Right ventricle myocardium inferior (tissue), 1 donor: ENCODE results near the gene PHF19. TPM values are rescaled to one million over a fixed set of nuclear protein-coding genes. Genes with fewer than 3 reads are reported as not detected.

Experiments
- ATAC-seq: fragments of 200-7000 bp; cut with Tn5 transposase; one replicate; pipeline ENCODE4 v1.9.1; 2020; ENCODE audit warnings: mild to moderate bottlenecking, moderate library complexity
- DNase-seq: peaks from one replicate; pipeline ENCODE4 v3.0.0; 2021; ENCODE audit errors: missing footprints
- intact Hi-C: fragments of 100-400 bp; cut with DNase I; formaldehyde crosslinking; loops from one replicate; pipeline ENCODE4 v1.11.0; 2022
- total RNA-seq: library from RNA; stranded (reverse); fragmentation: NEBNext Ultra II Directional; extraction: Animal tissue kit (Norgen Biotek cat#: 25700); gene quantifications from one replicate; pipeline ENCODE4 v1.2.1, GENCODE V29; 2021
- donor health status: DM: no; HTN: yes; CAD: no; lungs with severe emphysema.

The PHF19 gene
- total RNA-seq, 1 donor from 2014 or later = 13.2 TPM

DNA sequence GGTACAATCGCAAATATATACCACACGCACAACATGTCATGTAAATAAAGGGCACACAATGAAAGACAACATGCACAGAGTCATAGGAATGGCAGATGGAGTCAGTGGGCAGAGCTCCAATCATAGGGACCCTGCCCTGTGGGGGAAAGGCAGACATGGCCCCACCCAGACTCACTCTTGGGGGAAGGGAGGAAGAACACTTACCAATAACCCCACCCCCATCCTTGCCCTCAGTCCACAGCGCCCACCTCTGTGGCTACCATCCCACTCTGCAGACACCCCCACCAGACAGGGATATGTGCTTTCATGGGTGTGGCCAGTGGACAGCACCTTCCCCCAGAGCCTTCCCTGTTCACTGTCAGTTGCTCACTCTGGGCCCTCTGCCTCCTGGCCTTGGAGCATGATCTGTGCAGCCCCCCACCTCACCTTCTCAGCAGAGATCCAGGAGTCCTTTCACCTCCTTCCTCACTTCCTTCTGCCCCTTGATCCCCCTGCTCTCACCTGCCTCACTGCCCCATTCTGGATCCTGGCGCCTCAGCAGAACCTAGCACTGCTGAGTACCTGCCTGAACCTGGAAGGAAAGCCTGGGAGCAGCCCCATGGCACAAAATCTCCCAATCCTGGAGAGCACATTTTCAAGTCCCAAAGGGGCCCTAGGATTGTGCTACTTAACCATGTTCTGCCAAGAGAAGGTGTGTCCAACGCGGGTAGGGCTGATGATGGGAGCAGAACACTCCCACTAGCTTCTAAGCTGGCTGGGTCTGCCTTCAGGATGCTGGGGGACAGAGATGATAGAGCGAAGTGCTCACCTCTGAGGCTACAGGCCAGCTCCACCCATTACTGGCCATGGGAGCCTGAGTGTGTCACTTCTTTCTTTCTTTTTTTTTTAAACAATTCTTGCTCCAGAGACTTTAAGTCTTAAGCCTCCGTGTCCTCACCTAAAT lies 1.5 kb upstream of the PHF19 start:
- intact Hi-C loops = no loop called here
- ATAC-seq (no peak), DNase-seq (no peak)

DNA sequence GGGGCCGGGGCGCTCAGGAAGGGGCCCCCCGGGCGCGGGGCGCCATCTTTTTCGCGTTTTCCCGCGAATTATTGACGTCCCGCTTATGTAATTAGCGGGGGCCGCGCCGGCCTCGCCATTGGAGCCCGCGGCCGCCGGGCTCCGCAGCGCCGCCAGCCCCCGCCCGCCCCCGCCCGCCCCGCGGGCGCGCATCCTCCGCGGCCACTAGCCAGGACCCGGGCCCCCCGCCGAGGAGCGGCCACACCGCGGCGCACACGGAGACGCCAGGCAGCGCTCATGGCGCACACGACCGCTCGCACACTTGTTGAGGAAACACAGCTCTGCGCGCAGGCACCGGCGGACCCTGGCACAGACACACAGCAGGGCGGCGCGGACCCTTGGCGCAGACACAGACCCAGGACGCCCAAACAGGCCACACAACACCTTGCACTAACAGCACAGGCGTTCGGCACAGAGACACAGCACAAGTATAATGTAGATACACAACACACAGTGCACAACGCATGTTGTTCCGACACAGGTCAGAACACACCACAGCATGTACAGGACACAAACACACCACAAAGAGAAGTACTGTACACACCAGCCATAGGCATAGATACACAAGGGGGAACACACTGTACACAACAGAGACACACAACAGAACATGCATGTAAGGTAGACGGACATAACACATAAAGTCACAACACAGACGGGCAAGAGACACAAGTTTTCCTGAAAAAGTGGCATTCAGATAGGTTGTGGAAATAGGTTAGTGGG lies 467 bp upstream of the PHF19 start:
- intact Hi-C loops = no loop called here
- peak; percentile 87 for DNase-seq
- peak; percentile 49 for ATAC-seq

DNA sequence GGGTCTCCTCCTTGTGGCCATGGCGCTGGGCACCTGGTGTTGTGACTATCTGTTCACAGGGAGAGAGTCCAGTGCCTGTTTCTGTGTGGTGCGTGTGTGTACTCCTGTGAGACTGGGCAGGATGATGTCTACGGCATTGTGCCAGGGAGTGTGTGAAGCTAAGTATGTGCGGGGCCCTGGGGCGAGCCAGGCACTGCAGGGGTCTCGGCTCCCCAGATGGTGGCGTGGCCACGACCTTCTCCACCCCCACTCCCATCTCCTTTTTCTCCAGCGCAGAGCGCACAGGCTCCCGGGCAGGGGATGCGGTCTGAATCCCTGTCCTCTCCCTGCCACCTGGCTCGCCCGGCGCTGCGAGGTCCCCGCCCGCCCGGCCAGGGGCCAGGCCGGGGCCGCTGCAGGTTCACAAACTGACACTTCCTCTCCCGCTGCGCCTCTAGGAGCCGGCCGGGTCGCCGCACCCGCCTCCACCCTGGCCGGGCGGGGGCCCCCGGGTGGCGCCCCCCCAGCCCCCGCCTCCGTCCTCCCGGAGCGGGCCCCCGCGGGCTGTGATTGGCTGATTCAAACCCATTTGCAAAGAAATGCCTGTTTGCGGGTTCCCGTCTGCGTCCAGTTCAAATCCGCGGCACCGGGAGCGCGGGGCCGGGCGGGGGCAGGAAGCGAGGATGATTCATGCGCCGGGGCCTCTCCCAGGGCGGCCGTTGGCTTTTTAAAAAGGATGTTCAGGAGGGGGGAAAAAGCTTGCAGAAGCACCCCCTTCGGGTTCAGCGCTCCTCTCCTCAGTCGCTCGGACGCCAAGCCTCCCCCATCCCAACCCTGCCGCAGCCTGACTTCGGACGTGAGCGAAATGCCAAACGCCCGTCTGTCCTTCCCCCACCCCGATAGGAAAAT lies 790 bp downstream of the PHF19 start:
- intact Hi-C loops = no loop called here
- DNase-seq = peak; percentile 93
- ATAC-seq = peak; percentile 82

DNA sequence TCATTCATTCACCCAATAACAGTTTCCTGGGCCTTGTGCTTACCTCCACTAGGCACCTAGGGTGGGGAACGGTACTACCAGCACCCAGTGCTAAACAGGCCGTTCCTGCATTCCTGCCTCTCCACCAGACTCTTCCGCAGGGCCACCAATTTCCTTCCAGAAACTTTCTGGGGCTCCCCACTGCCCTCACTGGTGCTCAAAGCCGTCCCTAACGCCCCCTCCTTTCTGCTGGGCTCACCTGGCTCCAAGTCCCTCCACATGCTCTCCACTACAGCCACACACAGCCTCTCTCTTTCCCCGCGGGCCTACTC lies 1.4 kb downstream of the PHF19 start:
- DNase-seq (no peak), ATAC-seq (no peak)
- intact Hi-C loops = no loop called here

- DNase-seq (no peak), ATAC-seq (no peak)
- intact Hi-C loops = no loop called here
Measured at GRCh38 chr9:120875195-120875565, 1.8 kb downstream of the PHF19 start.

DNA sequence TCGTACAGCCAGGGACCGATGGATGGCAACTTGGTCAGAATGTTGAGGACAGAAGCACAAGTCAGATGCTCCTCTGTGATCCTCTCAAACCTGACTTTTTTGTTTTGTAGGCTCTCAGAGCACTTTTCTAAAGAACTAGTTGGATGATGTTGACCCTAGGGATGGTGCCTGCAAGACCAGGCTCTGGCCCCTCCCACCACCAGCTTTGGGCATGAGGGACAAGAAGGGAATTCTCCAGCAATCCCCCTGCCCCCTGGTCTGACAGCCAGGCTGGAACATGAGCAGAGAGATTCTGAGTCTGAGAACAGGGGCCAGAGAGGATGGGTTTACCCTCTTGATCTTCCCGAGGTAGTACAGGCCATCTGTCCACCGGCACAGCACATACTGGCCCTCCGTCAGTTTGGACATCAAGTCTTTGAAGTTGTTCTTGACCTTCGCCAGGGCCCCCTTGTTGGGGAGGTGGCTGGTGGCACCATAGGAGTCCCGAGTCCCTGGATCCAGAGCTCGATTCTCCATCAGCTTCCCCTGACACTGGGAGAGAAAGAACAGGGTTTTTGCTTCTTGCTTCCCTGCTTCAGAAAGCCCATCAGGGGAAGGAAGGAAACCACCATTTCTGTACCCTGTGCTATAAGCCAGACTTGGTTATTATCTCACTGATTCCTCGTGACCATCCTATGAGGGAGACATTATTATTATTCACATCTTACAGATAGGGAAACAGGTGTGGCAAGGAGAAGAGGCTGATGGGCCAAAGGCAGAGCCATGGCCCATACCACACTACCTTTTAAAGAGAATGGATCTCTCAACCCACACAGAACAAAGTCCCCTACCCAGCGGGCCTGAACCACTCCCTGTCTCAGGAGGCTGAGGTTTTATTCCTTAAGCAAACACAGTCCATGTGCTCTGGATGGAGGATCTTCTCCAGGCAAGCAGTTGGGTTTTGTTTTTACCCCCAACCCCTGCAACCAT lies 2.5 kb downstream of the PHF19 start:
- ATAC-seq (no peak), DNase-seq (no peak)
- intact Hi-C loops = no loop called here

DNA sequence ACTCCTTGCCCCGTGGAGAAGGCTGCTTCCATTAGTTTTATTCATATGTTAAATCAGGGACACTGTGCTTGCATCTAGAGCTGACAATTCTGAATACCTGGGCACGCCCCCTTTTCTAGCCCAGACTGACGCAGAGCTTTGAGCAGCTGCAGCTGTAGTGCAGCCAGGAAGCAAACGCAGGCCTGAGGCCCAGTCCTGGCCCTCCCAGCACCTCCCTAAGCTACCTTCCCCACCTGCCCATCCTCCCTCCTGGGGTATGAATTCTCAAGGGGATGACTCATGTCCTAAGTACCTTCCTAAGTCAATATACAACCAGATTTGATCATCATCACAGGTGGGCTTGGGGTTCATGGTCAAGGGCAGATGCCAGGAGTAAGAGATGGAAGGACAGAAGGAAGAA lies 3.5 kb downstream of the PHF19 start:
- ATAC-seq (no peak), DNase-seq (no peak)
- intact Hi-C loops = no loop called here

- ATAC-seq (no peak), DNase-seq (no peak)
- intact Hi-C loops = no loop called here
Measured at GRCh38 chr9:120872791-120873502, 4.0 kb downstream of the PHF19 start.

- DNase-seq (no peak), ATAC-seq (no peak)
- intact Hi-C loops = no loop called here
Measured at GRCh38 chr9:120870206-120870605, 6.8 kb downstream of the PHF19 start.

- ATAC-seq = no peak
- intact Hi-C loops = loop anchor here (2.0 to 5.0 kb wide), 3 partner anchors 27 to 77 kb away; partner anchors contain the start of genes FBXW2 and PSMD5
- no peak for DNase-seq
Measured at GRCh38 chr9:120869726-120870125, 7.3 kb downstream of the PHF19 start.

- no peak for ATAC-seq
- DNase-seq = no peak
- intact Hi-C loops = loop anchor here (2.0 to 5.0 kb wide), 3 partner anchors 27 to 77 kb away; partner anchors contain the start of genes FBXW2 and PSMD5
Measured at GRCh38 chr9:120869360-120869687, 7.7 kb downstream of the PHF19 start.

GRCh38 chr9:120868676-120869359 lies 8.2 kb downstream of the PHF19 start:
- peak; percentile 98 for DNase-seq
- peak; percentile 95 for ATAC-seq
- intact Hi-C loops = loop anchor here (2.0 to 5.0 kb wide), 3 partner anchors 26 to 77 kb away; partner anchors contain the start of genes FBXW2 and PSMD5

DNA sequence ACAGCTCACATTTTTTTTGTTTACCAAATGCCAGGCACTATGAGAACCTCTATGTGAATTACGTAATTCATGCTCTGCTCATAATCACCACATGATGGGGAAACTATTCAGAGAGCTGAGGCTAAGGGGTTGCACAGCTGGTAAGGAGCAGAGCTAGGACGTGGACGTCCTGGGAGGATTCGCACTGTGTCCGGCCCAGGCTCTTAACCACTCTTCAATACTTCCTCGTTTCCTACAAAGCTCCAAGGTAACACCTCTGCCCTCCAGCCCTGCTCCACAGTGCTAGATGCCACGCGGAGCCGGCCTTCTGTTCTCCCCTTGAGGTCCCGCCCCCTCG lies 8.7 kb downstream of the PHF19 start:
- ATAC-seq (no peak), DNase-seq (no peak)
- intact Hi-C loops = loop anchor here (2.0 to 5.0 kb wide), 3 partner anchors 26 to 76 kb away; partner anchors contain the start of genes FBXW2 and PSMD5

- DNase-seq = no peak
- intact Hi-C loops = loop anchor here (2.0 to 5.0 kb wide), 3 partner anchors 25 to 76 kb away; partner anchors contain the start of genes FBXW2 and PSMD5
Measured at GRCh38 chr9:120867676-120868338, 9.2 kb downstream of the PHF19 start.

GRCh38 chr9:120866651-120867050 lies 10.3 kb downstream of the PHF19 start:
- DNase-seq (no peak), ATAC-seq (no peak)
- intact Hi-C loops = loop anchor here (5.0 kb wide), 1 partner anchor 74 kb away; the partner anchor contains the start of gene FBXW2

More at GRCh38 chr9:120867676-120868338, 9.2 kb downstream of the PHF19 start:
- ATAC-seq = no peak

- intact Hi-C loops = loop anchor here (5.0 kb wide), 1 partner anchor 74 kb away; the partner anchor contains the start of gene FBXW2
- DNase-seq (no peak), ATAC-seq (no peak)
Measured at GRCh38 chr9:120865809-120866208, 11.2 kb downstream of the PHF19 start.
